ENCODE results near the gene EFHC1.
A peak's percentile ranks its signal among the peaks of the same experiment; 100 is the strongest.

Gene EFHC1

GRCh38 chr6:52548353-52548713 is 128.2 kb downstream of the EFHC1 start:
- DNase-seq (ENCODE audit: low read depth) = peak; percentile 61
- H3K4me3 ChIP-seq (ENCODE audit: control insufficient read depth, low read depth, low read length) = no peak overlapping the region
- no peak for TF ChIP-seq CTCF (conservative IDR thresholded peaks at IDR 0.05; ENCODE audit: control insufficient read depth, insufficient read depth, low read depth, low read length)

GRCh38 chr6:52548999-52549398 is 128.9 kb downstream of the EFHC1 start:
- TF ChIP-seq CTCF (conservative IDR thresholded peaks at IDR 0.05; ENCODE audit: control insufficient read depth, insufficient read depth, low read depth, low read length) = no peak
- no peak for DNase-seq (ENCODE audit: low read depth)
- no peak overlapping the region for H3K4me3 ChIP-seq (ENCODE audit: control insufficient read depth, low read depth, low read length)

GRCh38 chr6:52549428-52549827 is 129.3 kb downstream of the EFHC1 start:
- H3K4me3 ChIP-seq (ENCODE audit: control insufficient read depth, low read depth, low read length) = no peak overlapping the region
- no peak for TF ChIP-seq CTCF (conservative IDR thresholded peaks at IDR 0.05; ENCODE audit: control insufficient read depth, insufficient read depth, low read depth, low read length)
- DNase-seq (ENCODE audit: low read depth) = no peak

GRCh38 chr6:52550014-52550575 is 130.0 kb downstream of the EFHC1 start:
- H3K4me3 ChIP-seq (ENCODE audit: control insufficient read depth, low read depth, low read length) = no peak overlapping the region
- no peak for DNase-seq (ENCODE audit: low read depth)
- TF ChIP-seq CTCF (conservative IDR thresholded peaks at IDR 0.05; ENCODE audit: control insufficient read depth, insufficient read depth, low read depth, low read length) = no peak

GRCh38 chr6:52550870-52551269 is 130.7 kb downstream of the EFHC1 start:
- no peak for DNase-seq (ENCODE audit: low read depth)
- no peak overlapping the region for H3K4me3 ChIP-seq (ENCODE audit: control insufficient read depth, low read depth, low read length)
- no peak for TF ChIP-seq CTCF (conservative IDR thresholded peaks at IDR 0.05; ENCODE audit: control insufficient read depth, insufficient read depth, low read depth, low read length)

GRCh38 chr6:52551483-52552277 is 131.5 kb downstream of the EFHC1 start:
- no peak overlapping the region for H3K4me3 ChIP-seq (ENCODE audit: control insufficient read depth, low read depth, low read length)
- TF ChIP-seq CTCF (conservative IDR thresholded peaks at IDR 0.05; ENCODE audit: control insufficient read depth, insufficient read depth, low read depth, low read length) = no peak

More at GRCh38 chr6:52551483-52552277, 131.5 kb downstream of the EFHC1 start:
- peak; percentile 79 for DNase-seq (ENCODE audit: low read depth)
